GM12891 (cell line): Measurements from ENCODE around the gene RPS24.

Experiments used
- POLR2A ChIP-seq: IDR thresholded peaks from 2 replicates; pipeline ENCODE4 v1.6.1; 2011; ENCODE audit warnings: low read depth, low read length, control low read depth
- POLR2AphosphoS5 ChIP-seq: IDR thresholded peaks from 2 replicates; pipeline ENCODE4 v1.6.1; 2011; ENCODE audit warnings: low read depth, low read length, control low read depth
- TAF1 ChIP-seq: IDR thresholded peaks from 2 replicates; pipeline ENCODE4 v1.6.1; 2011; ENCODE audit warnings: low read depth, low read length, control low read depth

DNA sequence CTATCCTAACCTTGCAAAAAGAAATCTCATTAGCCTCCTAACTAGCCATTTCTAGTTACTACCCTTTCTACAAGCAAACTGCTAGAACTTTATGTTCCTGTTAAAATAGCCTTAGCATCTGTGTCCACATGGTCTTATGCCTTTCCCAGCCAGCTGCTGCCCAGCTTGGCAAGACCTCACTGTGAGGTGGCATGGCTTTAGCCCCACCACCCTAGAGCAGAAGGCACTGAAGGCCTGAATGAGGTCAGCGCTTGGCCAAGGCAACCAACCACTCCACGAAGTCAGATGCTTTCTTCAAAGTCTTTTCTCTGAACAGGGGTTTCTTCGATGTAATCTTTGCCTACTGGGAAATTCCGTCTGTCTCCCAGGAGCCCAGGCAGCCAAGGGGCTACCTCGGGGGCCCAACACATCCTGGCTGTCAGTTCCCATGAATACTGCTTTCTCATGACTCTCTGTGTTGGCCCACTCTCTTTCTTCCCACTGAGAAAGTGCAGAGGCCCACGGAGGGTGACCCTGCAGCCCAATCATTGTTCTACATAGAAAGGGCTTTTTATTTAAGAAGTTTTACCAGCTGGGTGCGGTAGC, 45.9 kb upstream of the RPS24 start:
- TF ChIP-seq POLR2A (no peak), TAF1 (no peak), POLR2AphosphoS5 (no peak)
